NCI-H128 (cell line): Measurements from ENCODE around the gene CDKN2C.
A peak's percentile ranks its signal among the peaks of the same experiment; 100 is the strongest.

Experiments used
- DNase-seq: peaks from one replicate; lab custom pipeline; 2025; ENCODE audit not compliant: unreplicated experiment; lab: John Stamatoyannopoulos, UW

The CDKN2C gene

DNA sequence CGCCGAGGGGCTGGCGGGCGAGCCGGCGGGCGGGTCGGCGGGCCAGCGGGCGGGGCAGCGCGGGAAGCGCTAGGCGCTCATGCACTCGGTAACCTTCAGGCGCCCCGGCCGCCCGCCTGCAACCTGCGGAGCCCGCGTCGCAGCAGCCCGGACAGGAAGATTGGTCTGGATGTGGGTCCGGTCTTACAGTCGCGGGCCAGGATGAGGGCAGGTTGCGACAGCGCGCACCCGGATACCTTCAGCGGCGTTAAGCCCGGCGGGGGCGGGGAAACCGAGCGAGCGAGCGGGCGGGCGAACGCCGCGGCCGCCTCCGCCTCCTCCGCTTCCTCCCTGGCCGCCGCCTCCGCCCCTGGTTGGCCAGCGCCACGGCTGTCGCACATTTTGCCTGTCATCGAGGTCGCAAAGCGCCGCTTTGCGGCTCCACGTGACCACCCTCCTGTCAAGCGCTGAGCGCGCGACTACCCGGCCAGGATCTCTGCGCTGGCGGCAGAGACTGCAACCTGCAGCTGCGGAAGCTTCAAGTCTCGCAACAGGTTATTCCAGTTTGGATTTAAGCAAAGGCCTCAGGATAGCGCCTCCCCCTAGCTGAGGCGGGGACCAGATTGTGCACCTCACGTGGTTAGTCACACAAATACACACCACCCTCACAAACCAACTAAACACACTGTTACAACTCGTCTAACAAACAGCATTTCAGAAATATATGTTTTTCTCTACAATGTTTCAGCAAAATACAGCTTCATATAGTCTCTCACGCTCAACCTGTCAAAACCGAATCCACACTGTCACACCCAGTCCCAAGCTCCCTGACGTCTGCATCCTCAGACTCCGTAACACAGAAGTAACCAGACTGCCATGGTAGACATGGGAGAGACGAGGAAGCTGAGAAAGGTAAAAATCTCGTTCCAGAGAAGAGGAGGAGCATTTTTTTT is 9.9 kb upstream of the CDKN2C start, which contains the start of gene FAF1:
Gene FAF1, minus strand, starts transcription at position 355 of the 932 bp plus-strand sequence. CDS start 456 bp downstream, outside the sequence.
- peak; percentile 98 for DNase-seq

DNA sequence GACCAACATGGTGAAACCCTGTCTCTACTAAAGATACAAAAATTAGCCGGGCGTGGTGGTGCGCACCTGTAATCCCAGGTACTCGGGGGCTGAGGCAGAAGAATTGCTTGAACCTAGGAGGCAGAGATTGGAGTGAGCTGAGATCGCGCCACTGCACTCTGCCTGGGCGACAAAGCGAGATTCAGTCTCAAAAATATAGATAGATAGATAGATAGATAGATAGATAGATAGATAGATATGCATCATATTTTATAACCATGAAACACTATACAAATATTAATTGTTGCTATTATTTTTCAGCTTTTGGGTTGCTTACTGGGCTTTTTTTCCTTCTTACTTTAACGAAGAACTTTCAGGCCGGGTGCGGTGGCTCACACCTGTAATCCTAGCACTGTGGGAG is 5.2 kb upstream of the CDKN2C start:
- no peak for DNase-seq

DNA sequence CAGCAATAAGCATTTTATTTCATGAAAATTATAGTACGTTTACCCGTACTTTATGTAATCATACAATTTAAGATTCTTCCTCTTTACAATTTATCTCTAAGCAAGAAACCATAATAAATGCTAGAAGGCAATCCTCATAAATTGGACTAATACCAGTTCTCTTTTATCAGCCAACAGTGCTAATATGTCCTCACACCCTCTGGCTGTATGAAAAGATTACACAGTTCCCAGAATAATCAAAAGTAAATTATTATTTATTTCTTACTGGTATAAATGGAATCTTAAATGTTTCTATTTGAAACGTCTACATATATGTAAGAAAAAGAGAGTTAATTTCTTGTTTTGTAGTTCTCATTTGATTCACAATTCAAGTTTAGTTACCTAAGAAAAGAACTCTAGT is 3.1 kb upstream of the CDKN2C start:
- DNase-seq = no peak

DNA sequence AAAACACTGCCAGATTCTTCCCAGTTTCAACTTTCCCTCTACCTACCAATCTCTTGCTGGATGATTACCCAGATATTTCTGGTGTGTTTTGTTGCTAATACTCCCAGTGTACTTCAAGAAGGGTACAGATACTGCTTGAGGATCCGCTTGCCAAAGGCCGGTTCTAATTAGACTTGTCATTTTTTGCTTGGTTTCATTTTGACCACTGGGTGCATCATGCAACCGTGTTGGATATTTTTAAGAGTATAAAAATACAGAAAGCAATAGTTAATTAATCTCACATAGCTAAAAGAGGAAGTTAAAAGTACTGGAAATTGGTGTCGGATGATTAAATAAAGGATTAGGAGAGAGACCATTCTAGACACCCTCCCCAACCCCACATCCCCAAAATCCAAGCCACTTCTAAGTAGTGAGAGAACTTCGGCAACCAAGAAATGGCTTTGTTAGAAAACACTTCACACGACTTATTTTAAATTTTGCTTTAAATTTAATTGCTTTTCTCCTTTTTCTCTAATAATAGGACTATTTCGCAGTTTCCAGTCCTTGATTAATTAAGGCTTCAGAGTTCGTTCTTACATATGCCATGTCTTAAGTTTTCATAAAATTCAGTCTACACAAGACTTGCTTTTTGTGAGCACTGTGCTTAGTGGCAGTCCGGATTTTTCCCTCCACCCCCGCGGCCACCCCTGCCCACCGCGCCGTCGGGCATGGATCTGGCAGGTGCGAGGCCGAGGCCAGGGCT is 2.5 kb upstream of the CDKN2C start:
- DNase-seq = no peak

DNA sequence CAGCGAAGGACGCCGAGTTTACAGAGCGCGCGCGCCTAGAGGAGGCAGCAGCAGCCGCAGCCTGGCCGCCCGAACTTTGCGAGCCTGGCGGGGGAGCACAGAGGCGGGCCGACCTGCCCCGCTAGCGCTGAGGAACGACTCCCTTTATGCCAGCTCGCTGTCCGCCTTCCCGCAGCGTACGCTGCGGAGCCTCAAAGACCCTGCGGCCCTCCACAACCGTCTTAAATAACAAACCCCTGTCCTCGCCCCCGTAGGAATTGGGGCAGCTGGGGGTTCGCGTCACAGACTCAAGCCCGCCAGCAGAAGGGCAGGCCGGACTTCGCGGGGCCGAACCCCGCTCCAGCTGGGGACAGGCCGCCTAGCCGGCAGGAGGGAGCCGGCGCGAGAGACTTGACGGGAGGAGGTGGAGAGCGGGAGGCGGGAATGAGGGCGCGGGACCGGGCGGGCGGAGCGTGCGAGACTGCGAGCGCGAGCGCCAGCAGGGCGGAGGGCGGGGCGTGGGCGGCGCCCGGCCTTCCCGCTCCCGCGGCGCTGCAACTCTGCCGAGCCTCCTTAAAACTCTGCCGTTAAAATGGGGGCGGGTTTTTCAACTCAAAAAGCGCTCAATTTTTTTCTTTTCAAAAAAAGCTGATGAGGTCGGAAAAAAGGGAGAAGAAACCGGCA is 1.8 kb upstream of the CDKN2C start:
- peak; percentile 89 for DNase-seq

DNA sequence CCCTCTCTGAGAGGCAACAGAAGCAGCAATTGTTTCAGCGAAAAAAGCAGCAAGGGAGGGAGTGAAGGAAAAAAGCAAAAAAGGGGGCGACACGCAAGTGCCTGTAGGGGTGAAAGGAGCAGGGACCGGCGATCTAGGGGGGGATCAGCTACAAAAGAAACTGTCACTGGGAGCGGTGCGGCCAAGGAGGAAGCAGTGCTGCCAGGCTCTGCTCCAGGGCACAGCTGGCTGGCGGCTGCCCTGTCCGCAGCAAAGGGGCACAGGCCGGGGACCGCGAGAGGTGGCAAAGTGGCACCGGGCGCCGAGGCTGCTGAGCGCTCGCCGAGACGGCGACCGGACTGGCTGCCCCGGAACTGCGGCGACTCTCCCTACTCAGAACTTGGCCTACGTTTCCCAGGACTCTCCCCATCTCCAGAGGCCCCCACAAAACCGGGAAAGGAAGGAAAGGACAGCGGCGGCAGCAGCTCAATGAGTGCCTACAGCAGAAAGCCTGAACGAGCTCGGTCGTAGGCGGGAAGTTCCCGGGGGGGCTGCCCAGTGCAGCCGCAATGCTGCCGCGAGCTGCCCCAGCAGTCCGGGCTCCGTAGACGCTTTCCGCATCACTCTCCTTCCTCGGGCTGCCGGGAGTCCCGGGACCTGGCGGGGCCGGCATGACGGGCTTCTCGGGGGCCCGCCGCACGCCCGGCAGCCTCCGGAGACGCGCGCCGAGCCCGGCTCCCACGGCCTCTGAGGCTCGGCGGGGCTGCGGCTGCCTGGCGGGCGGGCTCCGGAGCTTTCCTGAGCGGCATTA is 1.0 kb upstream of the CDKN2C start:
- no peak for DNase-seq

DNA sequence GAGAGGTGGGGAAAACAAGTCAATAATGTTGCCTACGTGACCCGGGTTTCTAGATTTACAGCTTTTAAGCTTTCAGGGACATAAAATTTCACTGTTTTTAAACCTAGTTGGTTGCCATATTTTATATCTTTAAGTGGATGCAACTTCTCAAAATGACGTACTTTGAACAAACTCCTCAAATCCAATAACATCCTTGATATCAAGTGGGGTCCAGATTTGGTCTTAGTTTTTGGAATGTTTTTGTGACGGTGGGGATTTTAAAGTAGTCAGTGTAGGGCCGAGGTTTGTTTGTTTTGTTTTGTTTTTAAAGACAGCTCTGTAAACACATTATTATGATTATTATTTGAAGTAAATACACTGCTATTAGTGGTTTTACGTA is 453 bp downstream of the CDKN2C start:
- DNase-seq = no peak

DNA sequence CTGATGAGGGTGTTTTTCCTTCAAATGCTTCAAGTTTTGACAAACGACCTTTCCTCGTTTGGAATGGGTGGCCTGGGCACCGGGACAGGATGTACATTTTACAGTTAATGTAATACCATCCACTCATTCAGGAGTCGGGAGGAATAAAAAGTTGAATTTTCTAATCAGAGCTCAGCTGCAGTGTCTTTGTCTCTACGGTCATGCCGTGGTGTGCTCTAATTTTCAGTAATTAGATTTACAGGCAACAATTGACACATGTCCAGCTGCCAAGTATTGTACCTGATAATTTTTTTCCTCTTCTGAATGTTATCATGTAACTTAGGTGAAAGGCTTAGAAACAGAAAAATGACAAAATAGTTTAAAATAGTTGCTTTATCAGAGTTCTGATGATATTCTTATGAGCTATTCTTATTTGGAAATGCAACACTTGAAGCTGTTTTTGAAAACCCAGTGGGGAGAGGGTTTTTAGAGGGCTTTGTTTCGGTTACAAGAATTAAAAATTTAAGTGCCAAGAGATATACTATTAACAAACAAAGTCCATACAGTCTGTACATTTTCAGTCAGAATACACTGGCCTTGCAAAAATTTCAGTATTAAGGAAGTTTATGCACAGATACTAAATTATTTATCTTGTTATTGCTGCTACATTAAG is 1.0 kb downstream of the CDKN2C start:
- no peak for DNase-seq

DNA sequence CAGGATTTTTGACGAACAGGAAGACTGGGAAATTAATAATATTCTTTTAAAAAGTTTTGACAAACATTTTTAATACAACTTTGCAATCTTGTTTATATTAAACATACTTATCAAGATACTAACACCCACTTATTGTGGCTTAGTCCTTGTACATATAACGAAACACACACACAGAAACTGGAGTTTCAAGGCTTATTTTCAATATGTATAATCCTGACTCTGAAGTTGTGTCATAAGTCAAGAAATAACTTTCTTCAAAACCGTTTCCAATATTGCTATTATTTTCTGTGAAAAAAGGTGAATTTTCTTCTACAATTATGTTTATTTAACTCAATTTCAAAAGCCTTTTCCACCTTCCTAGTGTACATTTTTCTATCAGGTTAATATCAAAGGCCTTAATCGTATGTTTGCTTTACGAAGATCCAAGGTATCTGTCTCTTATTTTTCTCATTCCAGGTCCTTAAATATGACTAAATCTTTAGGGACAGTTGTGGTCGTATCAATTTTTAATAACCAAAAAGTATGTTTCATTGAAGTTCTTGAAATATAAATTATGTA is 1.8 kb downstream of the CDKN2C start:
- no peak for DNase-seq

DNA sequence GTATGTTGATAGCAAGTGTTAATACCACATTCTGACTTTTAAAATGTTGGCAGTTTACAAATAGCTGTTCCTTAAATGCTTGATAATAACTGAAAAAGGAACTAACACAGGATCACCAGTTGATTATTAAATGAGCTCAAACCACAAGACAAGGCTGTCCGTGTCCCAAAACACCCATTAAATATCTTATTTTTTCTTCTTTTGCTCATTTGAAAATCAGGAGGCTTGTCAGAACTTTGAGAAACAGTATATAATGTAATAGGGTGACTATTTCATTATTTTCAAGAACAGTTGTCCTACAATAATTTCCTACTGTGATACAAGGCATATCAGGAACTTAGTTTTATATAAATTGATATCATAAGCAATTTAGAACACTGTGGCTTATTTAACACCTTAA is 2.7 kb downstream of the CDKN2C start:
- no peak for DNase-seq

DNA sequence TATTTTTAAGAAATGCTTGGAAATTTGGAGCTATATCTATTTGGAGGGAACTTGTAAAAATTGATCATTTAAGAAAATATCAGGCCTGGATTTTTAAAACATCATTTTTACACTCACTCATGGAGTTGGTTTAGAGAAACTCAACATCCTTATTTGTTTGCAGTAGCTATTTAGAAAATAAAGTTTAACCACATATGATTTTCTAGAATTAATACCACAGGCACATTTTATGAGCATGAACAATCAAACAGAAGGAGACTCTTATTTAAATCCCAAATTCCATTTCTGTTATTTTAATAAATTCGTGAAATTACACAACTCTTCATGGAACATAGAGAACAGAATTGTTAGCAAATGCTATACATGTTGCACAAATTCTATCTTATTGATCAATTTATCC is 3.2 kb downstream of the CDKN2C start:
- no peak for DNase-seq

DNA sequence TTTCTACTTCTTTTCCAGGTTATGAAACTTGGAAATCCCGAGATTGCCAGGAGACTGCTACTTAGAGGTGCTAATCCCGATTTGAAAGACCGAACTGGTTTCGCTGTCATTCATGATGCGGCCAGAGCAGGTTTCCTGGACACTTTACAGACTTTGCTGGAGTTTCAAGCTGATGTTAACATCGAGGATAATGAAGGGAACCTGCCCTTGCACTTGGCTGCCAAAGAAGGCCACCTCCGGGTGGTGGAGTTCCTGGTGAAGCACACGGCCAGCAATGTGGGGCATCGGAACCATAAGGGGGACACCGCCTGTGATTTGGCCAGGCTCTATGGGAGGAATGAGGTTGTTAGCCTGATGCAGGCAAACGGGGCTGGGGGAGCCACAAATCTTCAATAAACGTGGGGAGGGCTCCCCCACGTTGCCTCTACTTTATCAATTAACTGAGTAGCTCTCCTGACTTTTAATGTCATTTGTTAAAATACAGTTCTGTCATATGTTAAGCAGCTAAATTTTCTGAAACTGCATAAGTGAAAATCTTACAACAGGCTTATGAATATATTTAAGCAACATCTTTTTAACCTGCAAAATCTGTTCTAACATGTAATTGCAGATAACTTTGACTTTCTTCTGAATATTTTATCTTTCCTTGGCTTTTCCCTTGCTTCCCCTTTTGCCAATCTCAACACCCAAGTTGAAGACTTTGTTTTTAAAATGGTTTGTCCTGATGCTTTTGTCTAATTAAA is 4.0 kb downstream of the CDKN2C start:
- no peak for DNase-seq

DNA sequence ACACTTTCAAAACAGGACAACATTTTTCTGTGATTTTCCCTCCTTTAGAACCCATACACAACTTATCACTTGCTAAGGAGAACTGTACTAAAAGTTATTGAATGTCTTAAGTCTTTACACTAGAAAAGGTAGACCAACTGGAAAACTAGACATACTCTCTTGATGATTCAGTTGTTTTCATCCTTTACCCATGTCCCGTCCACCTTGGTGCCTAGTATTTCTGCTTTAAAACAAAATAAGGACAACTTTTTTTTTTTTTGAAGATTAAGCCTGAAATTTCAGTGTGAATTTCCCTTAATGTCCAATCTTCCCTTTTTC is 4.5 kb downstream of the CDKN2C start:
- no peak for DNase-seq

DNA sequence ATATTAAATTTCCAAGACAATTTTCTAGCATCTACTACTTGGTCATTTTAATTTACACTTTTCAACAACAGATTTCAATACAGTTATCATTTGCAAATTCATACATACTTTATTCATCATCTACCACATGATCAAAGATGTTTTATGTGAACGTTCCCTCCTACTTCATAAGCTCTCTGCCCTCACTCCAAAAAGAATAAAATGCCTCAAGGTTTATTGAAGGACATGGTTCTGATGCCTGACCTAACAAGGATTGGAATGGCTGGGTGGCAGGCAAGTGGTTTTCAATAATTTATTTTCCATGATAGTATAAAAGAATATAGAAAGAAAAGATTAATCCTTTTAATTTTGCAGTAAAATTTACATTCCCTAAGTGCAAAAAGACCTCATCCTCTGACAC is 5.4 kb downstream of the CDKN2C start:
- DNase-seq = no peak

DNA sequence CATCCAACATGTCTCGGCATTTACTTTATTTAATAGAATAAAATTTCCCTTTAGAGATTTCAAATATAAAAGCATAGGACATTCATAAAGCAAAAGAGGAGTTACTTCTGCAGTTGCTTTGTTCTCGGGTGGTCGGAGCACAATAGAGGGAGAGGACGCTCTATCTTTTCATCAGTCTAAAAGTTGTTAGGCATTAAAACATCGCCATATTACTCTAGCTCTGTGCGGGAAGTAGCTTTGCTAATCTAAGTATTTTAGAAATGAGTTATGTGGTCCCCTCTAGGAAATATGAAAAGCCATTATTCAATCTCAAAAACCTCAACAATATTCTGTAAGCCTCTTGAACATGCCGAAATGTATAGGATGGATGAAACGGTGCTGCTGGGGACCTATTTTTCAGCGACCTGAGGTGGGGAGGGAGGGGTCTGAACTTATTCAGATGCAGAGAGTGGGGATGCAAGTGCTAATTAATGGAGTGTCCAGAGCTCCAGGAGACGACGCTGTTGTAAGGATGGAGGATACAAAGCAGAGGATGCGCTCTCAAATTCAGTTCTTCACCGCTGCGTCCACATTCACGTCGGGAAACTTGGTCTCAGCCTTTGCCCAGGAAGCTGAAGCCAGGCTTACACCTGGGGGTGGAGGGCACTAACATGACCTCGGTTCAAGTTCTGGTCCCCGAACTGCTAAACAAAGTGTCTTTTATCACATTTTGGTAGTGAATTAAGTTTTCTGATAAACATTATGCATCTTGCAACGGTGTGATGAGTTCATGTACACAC is 6.3 kb downstream of the CDKN2C start:
- peak; percentile 72 for DNase-seq

DNA sequence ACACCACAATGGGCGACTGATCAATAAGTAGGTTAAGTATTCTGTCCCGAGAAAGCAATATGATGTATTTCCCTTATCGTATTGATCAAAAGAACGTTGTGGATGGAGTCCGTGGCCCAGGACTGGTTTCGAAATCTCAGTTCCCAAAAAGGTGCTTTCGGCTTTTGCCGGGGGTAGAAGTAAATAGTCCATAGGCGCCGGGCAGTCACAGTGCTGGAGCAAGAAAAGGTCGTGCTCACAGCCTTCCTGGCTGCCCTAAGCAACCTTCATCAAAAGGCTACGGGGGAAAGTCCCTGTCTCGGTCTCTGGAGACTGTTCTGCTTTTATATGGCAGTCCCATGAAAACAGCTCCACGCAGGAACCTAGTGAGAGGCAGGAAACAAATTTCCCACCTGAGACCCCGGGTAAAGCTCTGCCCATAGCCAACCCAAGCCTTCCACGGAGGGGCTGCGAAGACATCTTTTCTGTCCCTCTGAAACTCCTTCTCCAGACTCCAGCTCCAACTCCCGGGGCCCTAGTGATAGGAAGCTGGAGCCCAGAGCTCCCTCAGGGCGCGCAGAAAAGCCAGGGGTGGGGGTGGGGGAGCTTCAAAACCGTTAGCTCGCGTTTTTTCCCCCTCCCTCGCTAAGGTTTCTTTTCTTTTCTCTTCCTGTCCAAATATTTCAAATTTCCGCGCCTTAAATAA is 7.0 kb downstream of the CDKN2C start:
- peak; percentile 74 for DNase-seq

DNA sequence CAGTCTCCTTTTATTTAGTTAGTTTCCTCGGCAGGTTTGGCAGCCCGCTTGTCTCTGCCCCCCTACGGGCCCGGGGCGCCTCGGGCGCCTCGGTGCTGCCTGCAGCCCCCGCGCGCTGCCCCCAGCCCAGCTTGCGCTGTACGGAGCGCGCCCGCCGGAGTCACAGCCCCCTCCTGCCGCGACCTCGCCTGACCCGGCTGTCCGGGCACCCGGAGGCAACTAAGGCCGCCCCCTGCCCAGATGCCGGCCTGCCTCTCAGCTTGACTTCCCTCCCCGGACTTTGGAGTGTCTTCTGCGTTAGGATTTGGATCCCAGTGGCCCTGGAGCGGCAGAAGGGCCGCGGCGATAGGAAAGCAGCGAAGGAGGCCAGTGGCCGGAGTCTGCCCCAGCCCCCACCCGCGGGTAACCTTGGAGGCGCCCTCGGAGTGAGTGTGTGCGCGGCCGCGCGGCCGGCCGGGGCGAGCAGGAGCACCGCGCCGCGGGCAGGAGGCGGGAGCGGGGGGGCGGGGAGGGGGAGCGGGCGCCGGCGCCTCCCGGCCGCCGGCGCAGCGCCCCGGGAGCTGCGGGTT is 7.6 kb downstream of the CDKN2C start:
- no peak for DNase-seq
